T-cell (primary cell): ENCODE measurements around the gene MYO1H. TPM values are rescaled to one million over a fixed set of nuclear protein-coding genes. Genes with fewer than 3 reads are reported as not detected.

ENCODE experiments used
- ATAC-seq, 4 experiments: fragments of 200-7000 bp in 3 of 4; fragments of 150-1000 bp in 1 of 4; cut with Tn5 transposase; replicated peaks in 1 of 4; 1 replicate in 3 of 4; 2 replicates in 1 of 4; pipeline ENCODE4 v1.10.0; 2021; ENCODE audit warnings: moderate library complexity in 3 of 4, mild to moderate bottlenecking in 2 of 4, moderate number of reproducible peaks in 1 of 4
- CTCF ChIA-PET, 2 donors: fragments of 300-600 bp; sonication (Branson Sonifier 250); formaldehyde crosslinking; loops; one replicate each; lab custom pipeline; 2022; ENCODE audit warnings: antibody characterized with exemption in 2 of 2; lab: Charles Lee
- POLR2A ChIA-PET, 2 donors: fragments of 300-600 bp; sonication (Branson Sonifier 250); formaldehyde crosslinking; loops; one replicate each; lab custom pipeline; 2022; ENCODE audit warnings: antibody characterized with exemption in 2 of 2; lab: Charles Lee
- DNase-seq, 35 experiments: peaks; one replicate each; pipeline versions ENCODE4 v3.0.0 to v3.0.0-alpha.2; 2013 to 2023
- H3K27ac ChIP-seq: one replicate; pipeline ENCODE4 v1.5.1; 2013; ENCODE audit warnings: low read length
- H3K27me3 ChIP-seq, 2 experiments: replicated peaks in 1 of 2; 1 replicate in 1 of 2; 2 replicates in 1 of 2; pipeline versions ENCODE4 v1.6.1 to v1.7.0; 2013; ENCODE audit warnings: low read length in 1 of 2, mixed read lengths in 1 of 2; ENCODE audit not compliant: control insufficient read depth in 2 of 2, insufficient read depth in 2 of 2; ENCODE audit errors: extremely low read depth in 1 of 2
- H3K36me3 ChIP-seq, 2 donors: 1 replicate in 1 of 2; 2 replicates in 1 of 2; pipeline versions ENCODE4 v1.6.1 to v1.7.0; 2013; ENCODE audit warnings: low read length in 1 of 2; ENCODE audit not compliant: control insufficient read depth in 2 of 2, insufficient read depth in 1 of 2; ENCODE audit errors: extremely low read depth in 1 of 2
- H3K4me1 ChIP-seq, 2 experiments: 1 replicate in 1 of 2; 2 replicates in 1 of 2; pipeline versions ENCODE4 v1.6.1 to v1.7.0; 2013; ENCODE audit warnings: low read length in 2 of 2, mixed read lengths in 1 of 2; ENCODE audit not compliant: insufficient read depth in 2 of 2, control insufficient read depth in 1 of 2; ENCODE audit errors: extremely low read depth in 1 of 2
- H3K4me3 ChIP-seq, 2 donors: 1 replicate in 1 of 2; 2 replicates in 1 of 2; pipeline versions ENCODE4 v1.5.1 to v1.7.0; 2013; ENCODE audit warnings: mild to moderate bottlenecking in 2 of 2, low read length in 1 of 2, moderate library complexity in 1 of 2; ENCODE audit not compliant: control insufficient read depth in 1 of 2; ENCODE audit errors: extremely low read depth in 1 of 2
- H3K9me3 ChIP-seq: 2 replicates; pipeline ENCODE4 v1.7.0; 2013
- H3K27ac Mint-ChIP-seq, 2 donors: one replicate each; pipeline ENCODE4 v1.8.0; 2020 to 2021; ENCODE audit warnings: mild to moderate bottlenecking in 2 of 2, mixed read lengths in 2 of 2
- H3K27me3 Mint-ChIP-seq, 2 donors: one replicate each; pipeline ENCODE4 v1.8.0; 2021 to 2022; ENCODE audit warnings: mixed read lengths in 2 of 2
- H3K36me3 Mint-ChIP-seq: one replicate; pipeline ENCODE4 v1.8.0; 2021; ENCODE audit warnings: mixed read lengths
- H3K4me1 Mint-ChIP-seq, 3 donors: one replicate each; pipeline ENCODE4 v1.8.0; 2020 to 2022; ENCODE audit warnings: mixed read lengths in 3 of 3, mild to moderate bottlenecking in 1 of 3
- H3K4me3 Mint-ChIP-seq, 3 donors: one replicate each; pipeline ENCODE4 v1.8.0; 2020 to 2022; ENCODE audit warnings: mild to moderate bottlenecking in 3 of 3, mixed read lengths in 3 of 3, moderate library complexity in 3 of 3
- H3K9me3 Mint-ChIP-seq, 3 donors: one replicate each; pipeline ENCODE4 v1.8.0; 2020 to 2022; ENCODE audit warnings: mixed read lengths in 3 of 3
- WGBS: methylation state at CpG from one replicate; pipeline ENCODE4 v1.1.5; 2013; ENCODE audit warnings: missing lambda C conversion rate; ENCODE audit not compliant: insufficient coverage; 5-methylcytosine and 5-hydroxymethylcytosine counted together
- total RNA-seq, 35 experiments: library from RNA in 6 of 35; stranded (reverse) in 6 of 35; fragments of 120-200 nt in 1 of 35; gene quantifications; one replicate each; pipeline versions ENCODE4 v1.2.1 to v1.2.4 and lab custom pipeline; 2013 to 2026

The MYO1H gene
- total RNA-seq, 5 donors from 2014 or later (not counting 1 experiment from before 2014, with no cell fraction given): not detected

GRCh38 chr12:109485201-109485600, 137.5 kb downstream of the MYO1H start:
- H3K4me1 Mint-ChIP-seq: peaks cover 0 to under 1% (median 0%) of the 10 kb centered on the region in 3 donors

GRCh38 chr12:109487181-109488050, 139.7 kb downstream of the MYO1H start:
- no peak overlapping the region for H3K4me3 Mint-ChIP-seq
- peaks cover 66% of the 10 kb centered on the region for H3K36me3 Mint-ChIP-seq
- no peaks in the 10 kb centered on the region for H3K9me3 Mint-ChIP-seq
- ATAC-seq: no peak
- 98% methylated on average over 7 of the region's 9 CpGs for WGBS
- ChIA-PET CTCF (no interaction called here), POLR2A (no interaction called here)
- H3K4me1 ChIP-seq: no peaks in the 10 kb centered on the region
- H3K27ac ChIP-seq: no peak overlapping the region
- no peaks in the 10 kb centered on the region for H3K4me1 Mint-ChIP-seq
- no peaks in the 10 kb centered on the region for H3K27me3 Mint-ChIP-seq
- H3K27me3 ChIP-seq: no peaks in the 10 kb centered on the region
- no peaks in the 10 kb centered on the region for H3K9me3 ChIP-seq
- no peak overlapping the region for H3K4me3 ChIP-seq
- H3K27ac Mint-ChIP-seq: no peak overlapping the region
- peaks cover 23 to 88% of the 10 kb centered on the region in 2 donors for H3K36me3 ChIP-seq
- DNase-seq: no peak

More at GRCh38 chr12:109485201-109485600, 137.5 kb downstream of the MYO1H start:
- H3K9me3 Mint-ChIP-seq: no peaks in the 10 kb centered on the region
- H3K36me3 ChIP-seq: peaks cover 23 to 70% of the 10 kb centered on the region in 2 donors
- H3K27me3 ChIP-seq: no peaks in the 10 kb centered on the region
- 17% methylated on average over 1 of the region's 4 CpGs for WGBS
- no peaks in the 10 kb centered on the region for H3K9me3 ChIP-seq
- ChIA-PET POLR2A (interaction anchor here in 1 of 2 donors (0.6 kb wide), 2 partner anchors 19 to 965 kb away, joined by 3 to 4 read pairs; partner anchors contain the start of gene ARPC3), CTCF (interaction anchor here in 1 of 2 donors (0.8 kb wide), 1 partner anchor 52 kb away, joined by 3 read pairs; no protein-coding TSS in a partner anchor)
- no peaks in the 10 kb centered on the region for H3K27me3 Mint-ChIP-seq
- H3K36me3 Mint-ChIP-seq: peaks cover 56% of the 10 kb centered on the region
- H3K27ac Mint-ChIP-seq: no peak overlapping the region
- ATAC-seq (no peak), DNase-seq (no peak)
- H3K4me3 ChIP-seq: no peak overlapping the region
- H3K27ac ChIP-seq: no peak overlapping the region
- H3K4me3 Mint-ChIP-seq: no peak overlapping the region
- peaks cover 0 to 3% of the 10 kb centered on the region in 2 experiments for H3K4me1 ChIP-seq

DNA sequence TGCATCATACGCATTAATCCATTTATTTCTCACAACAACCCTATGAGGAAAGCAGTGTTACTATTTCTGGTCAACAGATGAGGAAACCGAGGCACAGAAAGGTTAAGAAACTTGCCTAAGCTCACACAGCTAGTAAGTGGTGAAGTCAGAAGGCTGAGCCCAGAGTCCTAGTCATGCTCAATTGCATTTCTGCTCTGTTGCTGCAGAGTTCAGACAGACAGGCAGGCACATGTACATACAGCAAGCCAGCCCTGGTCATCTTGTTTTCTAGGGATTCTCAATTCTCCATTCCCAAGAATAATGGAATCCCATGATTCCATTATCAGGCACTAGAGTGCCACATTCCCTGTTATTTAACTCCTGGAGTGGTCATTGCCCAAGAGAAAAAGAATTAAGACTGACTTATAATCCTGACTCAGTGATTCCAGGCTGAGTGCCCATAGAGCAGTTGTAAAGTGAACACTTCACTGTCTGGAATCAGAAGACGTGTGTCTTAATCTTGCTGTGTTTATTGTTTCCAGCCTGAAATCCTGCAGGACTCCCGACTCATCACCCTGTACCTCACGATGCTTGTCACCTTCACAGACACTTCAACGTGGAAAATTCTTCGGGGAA, 140.5 kb downstream of the MYO1H start:
- Mint-ChIP-seq H3K27me3 (no peaks in the 10 kb centered on the region), H3K36me3 (peaks cover 67% of the 10 kb centered on the region), H3K27ac (no peak overlapping the region), H3K4me1 (no peaks in the 10 kb centered on the region), H3K9me3 (no peaks in the 10 kb centered on the region), H3K4me3 (no peak overlapping the region)
- H3K36me3 ChIP-seq: peaks cover 23 to 94% of the 10 kb centered on the region in 2 donors
- H3K27me3 ChIP-seq: no peaks in the 10 kb centered on the region
- H3K27ac ChIP-seq: no peak overlapping the region
- DNase-seq: no peak
- ChIA-PET POLR2A (no interaction called here), CTCF (no interaction called here)
- ATAC-seq: no peak
- 95% methylated on average over 6 of the region's 7 CpGs for WGBS
- no peaks in the 10 kb centered on the region for H3K4me1 ChIP-seq
- H3K9me3 ChIP-seq: no peaks in the 10 kb centered on the region
- H3K4me3 ChIP-seq: no peak overlapping the region

DNA sequence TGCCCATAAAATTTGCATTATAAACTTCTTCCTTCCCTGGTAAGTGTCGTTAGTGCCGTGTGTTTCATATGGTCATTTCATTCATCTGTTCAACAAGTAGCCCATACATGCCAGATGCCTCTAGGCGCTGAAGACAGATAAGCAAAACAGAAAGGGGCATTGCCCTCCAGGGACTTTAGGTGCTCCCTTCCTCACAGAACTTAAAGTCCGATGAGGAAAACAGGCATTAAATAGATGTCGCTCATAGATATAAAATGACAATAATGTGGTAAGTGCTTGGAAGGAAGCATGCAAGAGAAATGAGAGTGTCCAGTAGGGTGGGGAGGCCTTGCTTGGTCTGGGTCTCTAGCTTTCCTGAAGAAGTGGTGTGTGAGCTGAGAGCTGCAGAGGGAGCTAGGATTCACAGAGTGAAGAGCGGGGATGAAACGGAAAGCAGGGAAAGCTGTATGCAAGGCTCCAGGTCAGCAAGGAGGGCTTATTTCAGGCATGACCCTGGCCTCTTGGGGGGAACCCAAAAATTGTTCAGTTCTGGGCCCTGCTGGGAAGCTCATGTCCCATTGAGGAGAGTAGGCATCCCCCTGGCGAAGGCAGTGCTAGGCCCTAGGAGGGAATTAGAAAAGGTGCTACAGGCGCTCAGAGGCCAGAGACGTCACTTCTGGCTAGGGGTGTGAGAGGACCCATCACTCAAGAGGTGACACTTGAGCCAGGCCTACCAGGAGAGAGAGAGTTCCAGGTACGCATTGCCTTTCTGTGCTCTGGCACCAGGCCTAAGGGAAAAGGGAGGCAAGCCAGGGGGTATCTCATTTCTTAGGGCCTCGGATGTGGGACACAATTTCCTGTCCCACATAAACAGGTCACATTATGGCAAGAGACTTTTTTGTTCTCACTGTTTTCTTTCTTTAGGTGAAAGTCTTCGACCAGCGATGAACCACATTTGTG, 141.6 kb downstream of the MYO1H start:
- no peak for ATAC-seq
- WGBS: 94% methylated on average over 10 of the region's 14 CpGs
- Histone ChIP-seq H3K4me3 (no peak overlapping the region), H3K27ac (no peak overlapping the region), H3K36me3 (peaks cover 20 to 87% of the 10 kb centered on the region in 2 donors), H3K4me1 (no peaks in the 10 kb centered on the region), H3K27me3 (no peaks in the 10 kb centered on the region), H3K9me3 (no peaks in the 10 kb centered on the region)
- H3K27me3 Mint-ChIP-seq: no peaks in the 10 kb centered on the region
- no peak overlapping the region for H3K27ac Mint-ChIP-seq
- ChIA-PET CTCF (no interaction called here), POLR2A (interaction anchor here in 1 of 2 donors (1.3 kb wide), 1 partner anchor 12 kb away, joined by 7 read pairs; the partner anchor contains the start of genes KCTD10 and UBE3B)
- H3K4me1 Mint-ChIP-seq: no peaks in the 10 kb centered on the region
- no peaks in the 10 kb centered on the region for H3K9me3 Mint-ChIP-seq
- no peak overlapping the region for H3K4me3 Mint-ChIP-seq
- no peak for DNase-seq
- H3K36me3 Mint-ChIP-seq: peaks cover 68% of the 10 kb centered on the region

DNA sequence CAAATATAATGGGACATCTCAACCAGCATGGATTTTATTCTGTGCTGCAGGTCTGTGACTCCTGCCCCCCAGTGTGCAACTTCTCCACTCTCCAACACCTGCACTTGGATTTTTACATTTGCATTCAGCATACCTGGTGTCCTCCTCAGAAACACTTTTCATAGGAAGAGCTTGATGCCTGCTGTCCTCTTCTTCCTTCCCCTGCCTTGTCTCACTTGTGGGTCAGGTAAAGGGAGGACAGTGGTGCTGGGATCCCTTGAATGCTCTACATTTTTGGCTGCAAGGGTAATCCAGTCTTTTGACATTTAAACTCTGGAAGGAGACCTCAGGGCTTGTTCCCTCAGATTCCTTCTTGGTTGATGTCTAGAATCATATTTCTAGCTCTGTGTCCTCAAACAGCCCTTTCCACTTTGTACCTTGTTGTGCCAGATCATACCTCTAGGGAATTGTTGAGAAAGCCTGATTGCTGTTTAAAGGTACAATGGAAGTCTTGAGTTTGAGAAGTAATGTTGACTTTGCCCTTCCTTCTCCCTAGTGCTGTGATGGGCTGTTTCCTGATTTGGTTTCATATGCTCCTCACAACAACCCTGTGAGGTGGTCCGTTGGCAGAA, 142.4 kb downstream of the MYO1H start:
- ChIA-PET CTCF (interaction anchor here in 1 of 2 donors (0.7 kb wide), 1 partner anchor 100 kb away, joined by 3 read pairs; no protein-coding TSS in a partner anchor), POLR2A (interaction anchor here in 1 of 2 donors (1.3 kb wide), 1 partner anchor 13 kb away, joined by 7 read pairs; the partner anchor contains the start of genes KCTD10 and UBE3B)
- no CpG with 5 or more reads among the region's 1 CpG for WGBS
- Histone ChIP-seq H3K9me3 (no peaks in the 10 kb centered on the region), H3K4me3 (no peak overlapping the region), H3K27ac (no peak overlapping the region), H3K4me1 (no peaks in the 10 kb centered on the region), H3K36me3 (peaks cover 18 to 83% of the 10 kb centered on the region in 2 donors), H3K27me3 (no peaks in the 10 kb centered on the region)
- H3K36me3 Mint-ChIP-seq: peaks cover 69% of the 10 kb centered on the region
- H3K27me3 Mint-ChIP-seq: no peaks in the 10 kb centered on the region
- H3K4me3 Mint-ChIP-seq: no peak overlapping the region
- DNase-seq (no peak), ATAC-seq (no peak)
- no peaks in the 10 kb centered on the region for H3K4me1 Mint-ChIP-seq
- no peak overlapping the region for H3K27ac Mint-ChIP-seq
- H3K9me3 Mint-ChIP-seq: no peaks in the 10 kb centered on the region
